Neural crest cell (in vitro differentiated cells): ENCODE results near the gene KRTAP10-1. TPM values are rescaled to one million over a fixed set of nuclear protein-coding genes. Genes with fewer than 3 reads are reported as not detected.
"Not testable (repeated sequence)": the region's sequence is repeated elsewhere in the genome, so short reads cannot be mapped to it uniquely, and the experiment has no call there.

Experiments
- DNase-seq: peaks from one replicate; pipeline ENCODE4 v3.0.0; 2021; ENCODE audit warnings: low read depth, mixed read lengths, low spot score
- H3K27ac Mint-ChIP-seq: one replicate; pipeline ENCODE4 v1.8.0; 2021; ENCODE audit warnings: mild to moderate bottlenecking, mixed read lengths; ENCODE audit not compliant: unreplicated experiment
- H3K27me3 Mint-ChIP-seq: 2 replicates; pipeline ENCODE4 v1.8.0; 2021; ENCODE audit warnings: low read depth, mild to moderate bottlenecking, mixed read lengths
- H3K36me3 Mint-ChIP-seq: 2 replicates; pipeline ENCODE4 v1.8.0; 2021; ENCODE audit warnings: low read depth, mild to moderate bottlenecking, mixed read lengths
- H3K4me1 Mint-ChIP-seq: 2 replicates; pipeline ENCODE4 v1.8.0; 2021; ENCODE audit warnings: mixed read lengths
- H3K4me3 Mint-ChIP-seq: one replicate; pipeline ENCODE4 v1.8.0; 2021; ENCODE audit warnings: mild to moderate bottlenecking, mixed read lengths
- H3K9me3 Mint-ChIP-seq: 2 replicates; pipeline ENCODE4 v1.8.0; 2021; ENCODE audit warnings: mixed read lengths
- CTCF ChIP-seq: fragments of 200-600 bp; sonication (generic); conservative IDR thresholded peaks from 2 replicates; pipeline ENCODE4 v1.5.0; 2021; ENCODE audit warnings: antibody characterized with exemption, mild to moderate bottlenecking
- total RNA-seq: library from RNA; stranded (reverse); gene quantifications from 2 replicates; pipeline ENCODE4 v1.2.1, GENCODE V29; 2021

Gene KRTAP10-1
- total RNA-seq, 1 donor from 2014 or later = not detected

DNA sequence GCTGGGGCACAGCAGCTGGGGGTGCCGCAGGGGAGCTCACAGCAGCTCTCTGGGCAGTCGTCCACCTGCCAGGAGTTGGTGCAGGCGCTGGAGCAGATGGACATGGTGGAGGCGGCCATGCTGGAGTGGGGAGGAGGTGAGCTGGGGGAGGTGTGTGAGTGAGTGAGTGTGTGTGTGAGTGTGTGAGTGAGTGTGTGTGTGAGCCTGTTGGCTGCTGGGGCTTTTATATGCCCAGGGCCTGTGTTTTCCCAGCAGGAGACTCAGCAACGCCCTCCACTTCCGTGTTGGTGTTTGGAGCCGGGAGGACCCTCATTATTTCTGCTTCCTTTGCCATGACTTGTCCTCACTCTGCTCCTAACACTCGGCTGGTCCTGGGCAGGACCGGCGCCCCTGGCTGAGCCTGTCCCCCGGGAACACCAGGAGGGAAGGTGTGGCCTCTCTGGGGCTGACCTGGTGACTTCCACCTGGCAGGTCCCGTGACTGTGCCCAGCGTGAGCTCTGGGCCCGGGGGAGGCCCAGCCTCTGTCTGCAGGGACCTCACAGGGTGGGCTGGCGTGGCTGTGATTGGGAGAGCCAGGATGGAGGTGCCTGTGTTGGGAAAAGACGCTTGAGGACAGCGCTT lies 11.5 kb upstream of the KRTAP10-1 start, which contains the start of gene KRTAP10-2:
TSS of gene KRTAP10-2 (minus strand) at position 166 of the 622 bp plus-strand sequence. CDS start at position 119, 47 bp downstream.
- no peak for TF ChIP-seq CTCF
- Mint-ChIP-seq H3K4me3 (no peak within 1 kb of the TSS), H3K36me3 (peaks cover 10% of the 10 kb centered on the region), H3K27ac (peak within 1 kb of the TSS; percentile 29), H3K4me1 (peaks cover 21% of the 10 kb centered on the region), H3K27me3 (no peaks in the 10 kb centered on the region), H3K9me3 (peaks cover 6% of the 10 kb centered on the region)
- DNase-seq = no peak

GRCh38 chr21:44550807-44551206 lies 10.8 kb upstream of the KRTAP10-1 start:
- peak overlapping the region; percentile 29 for H3K27ac Mint-ChIP-seq

GRCh38 chr21:44550285-44550684 lies 10.3 kb upstream of the KRTAP10-1 start:
- DNase-seq, H3K27ac Mint-ChIP-seq: not testable (repeated sequence)

More at GRCh38 chr21:44550807-44551206, 10.8 kb upstream of the KRTAP10-1 start:
- H3K27me3 Mint-ChIP-seq = no peaks in the 10 kb centered on the region
- peaks cover 21% of the 10 kb centered on the region for H3K4me1 Mint-ChIP-seq
- no peak overlapping the region for H3K4me3 Mint-ChIP-seq
- DNase-seq = no peak
- peaks cover 10% of the 10 kb centered on the region for H3K36me3 Mint-ChIP-seq
- peaks cover 6% of the 10 kb centered on the region for H3K9me3 Mint-ChIP-seq
- no peak for TF ChIP-seq CTCF

GRCh38 chr21:44549525-44550211 lies 9.7 kb upstream of the KRTAP10-1 start:
- no peaks in the 10 kb centered on the region for H3K27me3 Mint-ChIP-seq
- peaks cover 10% of the 10 kb centered on the region for H3K9me3 Mint-ChIP-seq
- H3K4me1 Mint-ChIP-seq = peaks cover 21% of the 10 kb centered on the region
- no peak overlapping the region for H3K4me3 Mint-ChIP-seq
- no peak for TF ChIP-seq CTCF
- DNase-seq = no peak
- peaks cover 10% of the 10 kb centered on the region for H3K36me3 Mint-ChIP-seq
- peak overlapping the region; percentile 76 for H3K27ac Mint-ChIP-seq

More at GRCh38 chr21:44550285-44550684, 10.3 kb upstream of the KRTAP10-1 start:
- not testable (repeated sequence) for H3K27me3 Mint-ChIP-seq, H3K4me3 Mint-ChIP-seq, H3K9me3 Mint-ChIP-seq, H3K36me3 Mint-ChIP-seq
- peaks cover 21% of the 10 kb centered on the region for H3K4me1 Mint-ChIP-seq

DNA sequence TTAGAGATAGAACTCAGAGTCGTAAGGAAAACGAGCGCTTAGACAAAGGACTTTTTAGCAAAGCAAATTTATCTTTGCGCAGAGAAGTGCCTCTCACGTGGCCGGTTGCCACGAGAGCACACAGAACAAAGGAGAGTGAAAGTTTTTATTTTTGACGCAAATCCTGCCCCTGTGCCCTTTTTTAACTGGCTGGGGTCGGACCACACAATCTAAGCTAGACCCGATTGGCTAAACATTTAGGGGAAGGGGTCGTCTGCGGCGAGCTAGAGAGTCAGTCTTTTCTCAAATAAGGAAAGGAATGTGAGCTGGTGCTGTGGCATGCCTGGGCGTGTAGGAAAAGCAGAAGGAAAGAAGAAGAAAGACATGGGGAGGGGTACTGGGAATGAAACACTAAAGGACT lies 8.9 kb upstream of the KRTAP10-1 start:
- Mint-ChIP-seq H3K27ac (peak overlapping the region; percentile 76), H3K27me3 (no peaks in the 10 kb centered on the region), H3K36me3 (peaks cover 10% of the 10 kb centered on the region), H3K9me3 (peaks cover 10% of the 10 kb centered on the region), H3K4me1 (peaks cover 21% of the 10 kb centered on the region), H3K4me3 (peak overlapping the region; percentile 12)
- no peak for DNase-seq
- no peak for TF ChIP-seq CTCF

GRCh38 chr21:44548381-44548780 lies 8.4 kb upstream of the KRTAP10-1 start:
- Mint-ChIP-seq H3K27ac (peak overlapping the region; percentile 76), H3K27me3 (no peaks in the 10 kb centered on the region), H3K36me3 (peaks cover 10% of the 10 kb centered on the region), H3K9me3 (peaks cover 10% of the 10 kb centered on the region), H3K4me3 (no peak overlapping the region), H3K4me1 (peaks cover 21% of the 10 kb centered on the region)
- TF ChIP-seq CTCF = no peak
- no peak for DNase-seq
